Heart left ventricle (tissue), 13 donors: Measurements from ENCODE around the gene NOTCH3.

ENCODE experiments used
- CTCF ChIP-seq, 12 donors: fragments of 200-600 bp; sonication (generic) in 4 of 12; IDR thresholded peaks; one replicate each; pipeline versions ENCODE4 v1.5.0 to v1.8.0; 2018 to 2022; ENCODE audit warnings: antibody characterized with exemption in 12 of 12, mild to moderate bottlenecking in 5 of 12
- POLR2A ChIP-seq, 2 donors: fragments of 450-650 bp; IDR thresholded peaks; one replicate each; pipeline ENCODE4 v1.6.1; 2017; ENCODE audit warnings: antibody characterized with exemption in 2 of 2, mild to moderate bottlenecking in 2 of 2, moderate library complexity in 2 of 2
- donor health status: ischemic (EF 13 %, LVEDD 7.1; RV severe dilation, severe dysfunction).
- donor health status: DM: no; HTN: yes; CAD: no.
- donor health status: DM: no; HTN: no; CAD: no.
- donor health status: ischemic (EF 25% LVEDD 6.9; RV normal size, moderate dysfunction).
- donor health status: ischemic (EF 25% LVEDD 5.7; RV mildly dilated, moderate dysfunction).
- donor health status: ischemic (EF 35%, LVEDD 5.7; RV mildly dilated, moderate dysfunction).
- donor health status: nonischemic (EF 11% LVEDD 7.7; RV severe dilation, severe dysfunction).
- donor health status: DM: yes; HTN: yes; CAD: no.
- donor health status: PGD.
- donor health status: ischemic (EF 29% LVEDD 5.4; RV normal size, mild dysfunction).
- donor health status: nonischemic (EF 23%, LVEDD 6.1; RV moderate dilation, normal function).

- TF ChIP-seq CTCF (IDR thresholded peaks at IDR 0.05): no peak
- TF ChIP-seq POLR2A (IDR thresholded peaks at IDR 0.05): no peak
Observed at GRCh38 chr19:15166700-15167099, 34.1 kb downstream of the NOTCH3 start.
